HG03432 (cell line): ENCODE data around the gene UTP15.
A peak's percentile ranks its signal among the peaks of the same experiment; 100 is the strongest.

Source experiments
- ATAC-seq: cut with Tn5 transposase; IDR thresholded peaks from one replicate; pipeline ENCODE4 v1.9.1; 2021; ENCODE audit warnings: mild to moderate bottlenecking, moderate library complexity; ENCODE audit not compliant: unreplicated experiment

The UTP15 gene

DNA sequence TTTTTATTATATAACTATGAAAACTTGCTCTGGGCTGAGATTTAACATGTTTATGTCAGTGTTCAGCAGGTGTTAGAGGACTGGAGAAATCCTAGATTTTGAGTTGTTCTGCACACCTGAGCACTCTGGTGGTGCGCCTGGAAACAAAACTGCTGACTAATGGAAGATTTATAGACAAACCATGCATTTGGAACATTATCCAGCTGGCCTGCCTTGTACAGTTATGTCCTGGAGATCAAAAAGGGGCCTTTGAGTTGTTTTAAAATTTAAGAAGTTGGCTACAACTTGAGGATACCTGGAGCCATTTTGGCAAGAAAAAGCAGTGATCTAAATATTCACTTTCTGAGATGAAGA lies 54.8 kb downstream of the UTP15 start:
- ATAC-seq: no peak

DNA sequence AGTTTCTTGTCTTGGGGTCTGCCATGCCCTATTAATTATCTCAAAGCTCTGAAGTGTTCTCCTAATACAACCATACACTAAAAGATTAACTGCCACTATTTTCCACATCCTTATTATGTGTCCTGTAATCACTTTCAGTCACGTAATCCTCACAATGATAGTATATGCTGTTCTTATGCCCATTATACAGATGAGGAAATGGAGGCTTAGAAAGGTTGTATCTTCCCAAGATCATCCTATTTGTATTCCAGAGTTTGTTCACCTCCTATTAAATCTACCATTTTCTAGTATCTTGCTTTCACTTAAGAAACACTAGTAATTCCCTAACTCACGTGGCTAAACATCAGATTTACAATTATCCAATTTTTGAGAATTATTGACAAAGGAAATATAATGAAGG lies 57.5 kb downstream of the UTP15 start:
- ATAC-seq: no peak

DNA sequence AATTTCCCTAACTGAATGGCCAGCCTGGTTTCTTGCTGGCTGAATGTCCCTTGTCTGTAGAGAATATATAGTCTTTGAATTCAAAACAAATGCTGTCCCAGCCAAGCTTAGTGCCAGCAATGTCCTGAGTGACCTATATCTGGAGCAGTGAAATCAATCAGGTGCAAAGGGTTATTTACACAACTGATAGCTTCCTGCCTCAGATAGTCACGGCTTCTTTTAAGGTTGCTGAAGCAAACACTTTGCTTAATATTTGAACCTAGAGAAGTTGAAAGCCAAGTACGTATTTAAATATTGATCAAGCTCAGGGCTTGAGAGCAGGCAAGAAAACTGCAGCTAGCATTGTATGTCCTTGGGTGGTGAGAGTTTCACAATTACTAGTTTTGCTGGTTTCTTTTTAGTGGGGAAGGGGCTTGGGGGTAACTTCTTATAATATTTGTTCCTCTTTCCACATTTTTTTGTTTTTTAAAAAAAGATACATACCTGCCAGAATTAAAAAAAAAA lies 58.4 kb downstream of the UTP15 start:
- no peak for ATAC-seq

DNA sequence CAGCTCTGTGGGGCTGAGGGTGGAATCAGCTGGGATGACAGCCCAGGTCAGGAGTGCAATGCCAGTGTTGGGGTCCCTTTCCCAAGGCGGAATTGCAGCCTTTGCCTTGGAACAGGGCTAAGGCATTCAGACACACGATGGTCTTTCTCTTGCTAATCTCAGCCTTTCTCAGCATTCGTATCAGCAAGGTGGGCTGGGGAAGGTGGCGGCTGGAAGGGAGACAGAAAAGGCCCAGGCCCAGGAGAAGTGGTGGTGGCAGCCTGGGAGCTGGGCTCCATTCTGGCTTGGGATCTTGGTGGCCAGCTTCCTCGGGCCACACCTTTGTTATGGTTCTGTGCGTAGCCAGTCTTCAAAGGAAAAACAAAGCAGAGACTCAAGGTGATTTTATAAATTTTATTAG lies 59.3 kb downstream of the UTP15 start:
- no peak for ATAC-seq

DNA sequence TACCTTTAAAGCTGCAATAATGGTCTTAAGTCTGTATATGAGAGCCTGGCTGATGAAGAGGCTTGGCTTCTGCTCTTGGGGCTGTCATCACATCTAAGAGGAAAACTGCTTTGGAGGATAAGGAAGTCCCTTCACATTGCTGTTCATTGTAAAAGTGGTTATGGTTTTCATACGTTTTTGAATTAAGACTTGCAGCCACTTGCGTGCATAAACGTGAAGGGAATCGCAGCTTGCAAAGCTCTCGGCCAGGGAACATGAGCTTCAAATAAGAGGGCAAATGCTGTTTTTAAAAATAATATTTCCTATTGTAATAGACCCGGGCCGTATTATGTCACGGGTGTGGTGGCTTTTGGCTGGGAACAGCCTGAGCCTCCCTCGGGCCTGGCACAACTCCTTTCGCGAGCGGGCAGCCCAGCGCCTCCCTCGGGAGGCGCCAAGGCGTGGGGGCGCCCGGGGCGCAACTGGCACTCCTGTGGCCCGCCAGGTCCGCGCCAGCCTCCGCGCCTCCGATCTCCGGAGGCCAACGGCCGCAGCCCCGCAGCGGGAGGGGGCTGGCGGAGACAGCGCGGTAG lies 59.9 kb downstream of the UTP15 start:
- no peak for ATAC-seq

DNA sequence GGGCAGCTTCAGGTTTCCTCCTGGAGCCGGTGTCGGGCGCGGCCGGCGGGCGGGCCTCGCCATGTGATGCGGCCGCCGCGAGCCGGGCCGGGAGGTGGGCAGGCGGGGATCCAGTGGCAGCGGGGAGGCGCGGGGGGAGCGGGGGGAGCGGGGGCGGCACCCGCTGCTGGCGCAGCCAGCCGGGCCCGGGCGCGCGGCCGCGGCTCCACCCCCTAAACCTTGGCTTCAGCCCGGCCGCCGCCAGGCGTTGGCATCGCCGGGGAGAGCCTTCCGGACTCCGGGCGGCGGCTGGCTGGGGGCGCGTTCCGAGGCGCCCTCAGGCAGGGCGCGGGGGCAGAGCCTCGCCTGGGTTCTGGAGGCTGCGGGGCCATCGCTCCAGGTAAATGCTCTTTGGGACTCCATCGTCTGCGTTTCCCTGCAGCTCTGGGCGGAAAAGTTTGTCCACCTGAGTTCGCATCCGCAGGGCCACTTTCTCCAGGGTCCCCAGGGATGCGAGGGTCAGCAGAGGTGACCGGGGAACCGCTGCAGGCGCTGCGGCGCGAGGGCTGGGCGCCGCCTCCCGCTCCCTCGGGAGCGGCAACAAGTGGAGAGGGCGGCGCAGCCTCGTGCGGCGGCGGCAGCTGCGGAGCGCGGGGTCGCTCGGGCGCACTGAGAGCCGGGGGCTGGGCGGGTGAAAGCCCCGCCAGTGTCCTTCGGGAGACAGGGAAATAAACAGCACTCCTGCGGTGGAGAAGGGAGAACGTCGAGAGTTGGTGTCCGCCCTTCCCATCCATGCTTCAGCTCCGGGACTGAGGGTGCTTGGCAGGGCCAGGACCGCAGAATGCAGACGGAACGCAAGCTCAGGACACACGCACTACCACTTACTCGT lies 60.6 kb downstream of the UTP15 start, which contains the start of gene ARHGEF28:
Gene ARHGEF28 (plus strand): TSS at position 253 of the 868 bp plus-strand sequence. CDS start 58,656 bp downstream, outside the sequence.
- ATAC-seq: peak; percentile 80

DNA sequence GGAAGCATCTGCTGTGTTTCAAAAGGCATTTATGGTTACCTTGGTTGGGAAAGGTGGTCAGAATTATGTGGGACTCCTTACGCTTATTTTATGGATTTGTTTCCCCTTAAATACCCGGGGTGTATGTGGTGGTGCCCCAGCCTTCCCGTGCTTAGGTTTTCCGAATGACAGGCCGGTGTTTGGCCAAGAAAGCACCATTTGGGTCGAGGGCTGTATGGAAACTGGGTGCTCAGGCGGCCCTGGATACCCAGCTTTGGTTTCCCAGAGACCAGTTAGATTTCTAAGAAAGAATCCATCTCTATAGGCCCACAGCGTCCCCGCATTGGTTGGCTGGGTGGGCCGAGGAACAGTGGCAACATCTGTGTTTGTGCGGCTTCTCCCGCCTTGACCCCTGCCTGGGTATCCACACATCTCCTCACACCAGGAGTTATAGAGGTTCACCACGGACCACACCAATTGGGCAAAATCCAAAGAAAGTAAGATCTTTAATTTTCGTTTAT lies 61.3 kb downstream of the UTP15 start:
- ATAC-seq: no peak

DNA sequence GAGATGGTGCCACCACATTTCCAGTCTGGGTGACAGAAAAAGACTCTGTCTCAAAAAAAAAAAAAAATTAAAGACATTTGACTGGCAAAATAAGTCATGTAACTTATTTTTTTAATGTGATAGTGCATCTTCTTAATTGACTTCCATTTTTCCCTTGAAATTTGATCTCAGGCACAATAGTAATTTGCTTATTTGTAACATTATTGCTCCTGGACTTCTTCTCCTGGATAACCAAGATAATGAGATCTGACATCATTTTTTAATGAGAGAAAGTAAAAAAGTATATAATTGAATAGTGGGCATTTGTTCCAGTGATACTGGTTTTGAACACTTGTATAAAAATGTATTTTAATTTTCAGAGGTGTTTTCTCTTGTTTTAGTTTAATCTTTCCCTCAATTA lies 63.9 kb downstream of the UTP15 start:
- ATAC-seq: no peak

DNA sequence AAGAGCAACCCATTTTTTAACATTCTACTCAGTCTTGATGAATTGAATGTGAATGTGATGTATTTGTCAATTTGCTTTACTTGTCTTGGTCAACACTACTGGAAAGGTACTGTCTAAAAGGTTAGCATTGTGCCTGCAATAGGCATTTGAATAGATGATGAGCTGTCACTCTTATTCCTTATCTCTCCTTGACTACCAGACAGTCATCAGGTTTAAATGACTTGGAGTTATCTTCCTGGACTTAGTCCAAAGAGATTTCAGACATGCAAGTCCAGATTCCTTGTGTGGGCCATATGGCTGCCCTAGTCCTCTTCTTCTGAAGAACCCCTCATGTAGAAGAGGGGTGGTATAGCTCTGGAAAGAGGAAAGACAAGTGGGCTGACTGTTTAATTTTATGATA lies 65.2 kb downstream of the UTP15 start:
- ATAC-seq: no peak

DNA sequence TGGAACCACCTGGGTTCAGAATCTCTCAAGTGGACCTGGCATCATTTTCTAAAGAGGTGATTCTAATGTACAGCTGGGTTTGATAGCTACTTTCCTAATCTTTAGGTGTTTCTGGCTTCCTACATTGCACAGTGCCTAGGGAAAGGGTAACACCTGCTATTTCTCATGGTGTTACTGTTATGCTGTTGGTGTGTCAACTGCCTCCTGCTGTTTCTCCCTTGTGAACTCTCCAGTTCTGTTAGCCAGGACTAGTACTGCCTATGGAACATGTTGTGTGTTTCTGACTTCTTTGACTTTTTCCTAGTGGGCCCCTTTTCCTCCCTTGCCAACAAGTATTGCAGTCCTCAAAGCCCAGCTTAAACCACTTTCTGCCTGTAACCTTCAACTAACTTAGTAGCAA lies 66.0 kb downstream of the UTP15 start:
- no peak for ATAC-seq
